Subcutaneous adipose tissue (tissue), 4 donors: ENCODE results near the gene TTC9C. TPM values are rescaled to one million over a fixed set of nuclear protein-coding genes. Genes with fewer than 3 reads are reported as not detected.

ENCODE experiments used
- total RNA-seq, 4 donors: library from RNA; depleted of rRNA; stranded (reverse); fragments of >200 nt; gene quantifications; one replicate each; pipeline ENCODE4 v1.1.0, GENCODE V29; 2016
- TF ChIP-seq, protein P1 (sequence below): fragments of 450-650 bp; IDR thresholded peaks from one replicate; pipeline ENCODE4 v1.5.1; 2016; ENCODE audit warnings: low read depth, mild to moderate bottlenecking, control low read depth, antibody characterized with exemption, moderate library complexity

The TTC9C gene
- total RNA-seq, 4 donors from 2014 or later, result 17.5 to 57.4 (median 20.3) TPM

DNA sequence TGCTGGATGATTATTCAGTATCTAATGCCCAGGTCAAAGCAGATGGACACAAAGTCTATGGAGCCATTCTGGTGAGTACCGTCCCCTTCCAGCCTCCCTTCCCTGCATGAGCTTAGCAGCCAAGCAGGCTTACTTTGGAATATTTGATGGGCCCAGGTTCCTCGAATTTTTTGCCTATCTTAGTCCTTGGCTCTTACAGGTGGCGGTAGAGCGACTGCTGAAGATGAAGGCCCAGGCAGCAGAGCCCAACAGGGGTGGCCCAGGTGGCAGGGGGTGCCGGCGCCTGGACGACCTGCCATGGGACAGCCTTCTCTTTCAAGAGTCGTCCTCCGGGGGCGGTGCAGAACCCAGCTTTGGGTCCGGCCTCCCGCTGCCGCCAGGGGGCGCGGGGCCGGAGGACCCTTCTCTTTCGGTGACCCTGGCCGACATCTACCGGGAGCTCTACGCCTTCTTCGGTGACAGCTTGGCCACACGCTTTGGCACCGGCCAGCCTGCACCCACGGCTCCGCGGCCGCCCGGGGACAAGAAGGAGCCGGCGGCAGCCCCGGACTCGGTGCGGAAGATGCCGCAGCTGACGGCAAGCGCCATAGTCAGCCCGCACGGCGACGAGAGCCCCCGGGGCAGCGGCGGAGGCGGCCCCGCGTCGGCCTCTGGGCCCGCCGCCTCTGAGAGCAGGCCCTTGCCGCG, 58.2 kb downstream of the TTC9C start:
- TF ChIP-seq, protein P1, sequence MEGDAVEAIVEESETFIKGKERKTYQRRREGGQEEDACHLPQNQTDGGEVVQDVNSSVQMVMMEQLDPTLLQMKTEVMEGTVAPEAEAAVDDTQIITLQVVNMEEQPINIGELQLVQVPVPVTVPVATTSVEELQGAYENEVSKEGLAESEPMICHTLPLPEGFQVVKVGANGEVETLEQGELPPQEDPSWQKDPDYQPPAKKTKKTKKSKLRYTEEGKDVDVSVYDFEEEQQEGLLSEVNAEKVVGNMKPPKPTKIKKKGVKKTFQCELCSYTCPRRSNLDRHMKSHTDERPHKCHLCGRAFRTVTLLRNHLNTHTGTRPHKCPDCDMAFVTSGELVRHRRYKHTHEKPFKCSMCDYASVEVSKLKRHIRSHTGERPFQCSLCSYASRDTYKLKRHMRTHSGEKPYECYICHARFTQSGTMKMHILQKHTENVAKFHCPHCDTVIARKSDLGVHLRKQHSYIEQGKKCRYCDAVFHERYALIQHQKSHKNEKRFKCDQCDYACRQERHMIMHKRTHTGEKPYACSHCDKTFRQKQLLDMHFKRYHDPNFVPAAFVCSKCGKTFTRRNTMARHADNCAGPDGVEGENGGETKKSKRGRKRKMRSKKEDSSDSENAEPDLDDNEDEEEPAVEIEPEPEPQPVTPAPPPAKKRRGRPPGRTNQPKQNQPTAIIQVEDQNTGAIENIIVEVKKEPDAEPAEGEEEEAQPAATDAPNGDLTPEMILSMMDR, result no peak

DNA sequence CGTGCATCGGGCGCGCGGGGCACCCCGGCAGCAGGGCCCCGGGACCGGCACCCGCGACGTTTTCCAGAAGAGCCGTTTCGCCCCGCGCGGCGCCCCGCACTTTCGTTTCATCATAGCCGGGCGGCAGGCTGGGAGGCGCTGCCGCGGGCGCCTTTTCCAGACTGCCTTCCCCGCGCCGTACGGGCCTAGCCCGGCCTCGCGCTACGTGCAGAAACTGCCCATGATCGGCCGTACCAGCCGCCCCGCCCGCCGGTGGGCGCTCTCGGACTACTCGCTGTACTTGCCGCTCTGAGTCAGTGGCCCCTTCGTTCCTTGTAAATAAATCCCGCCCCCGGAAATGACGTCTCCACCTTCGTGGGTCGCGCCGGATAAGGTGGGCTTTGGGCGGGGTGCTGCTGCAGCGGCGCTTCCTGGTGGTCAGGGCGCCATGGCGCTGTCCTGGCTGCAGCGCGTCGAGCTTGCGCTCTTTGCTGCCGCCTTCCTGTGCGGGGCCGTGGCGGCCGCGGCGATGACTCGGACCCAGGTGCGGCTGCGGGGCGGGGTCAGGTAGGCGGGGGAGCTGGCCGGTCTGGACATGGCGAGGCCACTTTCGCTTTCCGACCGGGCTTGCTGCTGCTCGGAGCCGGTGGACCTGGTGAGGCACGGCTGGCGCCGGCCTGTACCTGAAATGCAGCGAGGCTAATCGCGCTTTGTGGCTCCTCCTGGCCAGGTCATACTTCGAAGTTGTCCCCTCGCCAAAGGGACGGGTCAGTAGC, 58.9 kb downstream of the TTC9C start, which contains the start of gene TMEM179B:
TMEM179B (plus strand) TSS at position 398 of the 755 bp plus-strand sequence; CDS start at position 428, 30 bp downstream.
- TF ChIP-seq, protein P1, result no peak

Other genes with a start within 250 kb of the TTC9C start
- 1,000 to 10,000 TPM; 1,199 to 1,973 (median 1,368) TPM for gene AHNAK, start 181.7 kb upstream of the TTC9C start, total RNA-seq
- 1,000 to 10,000 TPM in 3 of 4 donors, 100 to 1,000 TPM in 1; 650 to 1,310 (median 1,178) TPM for gene EEF1G, start 154.6 kb upstream of the TTC9C start, total RNA-seq
- 10 to 100 TPM in 1 of 4 donors, 1 to 10 TPM in 3; 3.4 to 13.4 (median 7.9) TPM for gene TUT1, start 137.0 kb upstream of the TTC9C start, total RNA-seq
- 10 to 100 TPM; 50.9 to 87.4 (median 61.6) TPM for gene MTA2, start 126.6 kb upstream of the TTC9C start, total RNA-seq
- 100 to 1,000 TPM in 1 of 4 donors, 10 to 100 TPM in 3; 22.2 to 130 (median 39.7) TPM for gene EML3, start 115.7 kb upstream of the TTC9C start, total RNA-seq
- gene ROM1, start 115.2 kb upstream of the TTC9C start, total RNA-seq, result 10 to 100 TPM in 1 of 4 donors, 1 to 10 TPM in 3; 1.1 to 11.2 (median 5.5) TPM
- gene B3GAT3, start 106.5 kb upstream of the TTC9C start, total RNA-seq, result 10 to 100 TPM; 13.5 to 29.5 (median 24.2) TPM
- 100 to 1,000 TPM in 2 of 4 donors, 10 to 100 TPM in 2; 79.4 to 118 (median 104) TPM for gene GANAB, start 81.9 kb upstream of the TTC9C start, total RNA-seq
- gene INTS5, start 75.2 kb upstream of the TTC9C start, total RNA-seq, result 10 to 100 TPM in 3 of 4 donors, 1 to 10 TPM in 1; 7.7 to 14.3 (median 11.3) TPM
- 10 to 100 TPM; 13.7 to 47.1 (median 35.9) TPM for gene C11orf98, start 63.3 kb upstream of the TTC9C start, total RNA-seq
- gene CSKMT, start 63.2 kb upstream of the TTC9C start, total RNA-seq, result 1 to 10 TPM; 2.4 to 9.6 (median 7.7) TPM
- 10 to 100 TPM in 1 of 4 donors, 1 to 10 TPM in 3; 4.2 to 10.9 (median 8.7) TPM for gene UQCC3, start 56.8 kb upstream of the TTC9C start, total RNA-seq
- 10 to 100 TPM in 1 of 4 donors, 1 to 10 TPM in 3; 3.8 to 10.6 (median 5.5) TPM for gene LBHD1, start 56.2 kb upstream of the TTC9C start, total RNA-seq
- gene UBXN1, start 49.4 kb upstream of the TTC9C start, total RNA-seq, result 100 to 1,000 TPM; 113 to 235 (median 142) TPM
- gene LRRN4CL, start 39.0 kb upstream of the TTC9C start, total RNA-seq, result 10 to 100 TPM; 17.3 to 42.2 (median 32.3) TPM
- gene BSCL2, start 21.1 kb upstream of the TTC9C start, total RNA-seq, result 100 to 1,000 TPM in 1 of 4 donors, 10 to 100 TPM in 3; 44.5 to 106 (median 48.4) TPM
- under 1 TPM in 1 of 4 donors, not detected in 3; 0.88 TPM for gene GNG3, start 20.8 kb upstream of the TTC9C start, total RNA-seq
- 10 to 100 TPM; 21.2 to 35.2 (median 29.3) TPM for gene HNRNPUL2, start 1.0 kb upstream of the TTC9C start, total RNA-seq
- 1 to 10 TPM; 3.9 to 7.7 (median 6.9) TPM for gene ZBTB3, start 25.7 kb downstream of the TTC9C start, total RNA-seq
- 10 to 100 TPM; 46.9 to 75.8 (median 65.3) TPM for gene POLR2G, start 33.1 kb downstream of the TTC9C start, total RNA-seq
- gene TAF6L, start 42.9 kb downstream of the TTC9C start, total RNA-seq, result 10 to 100 TPM; 12.1 to 25.8 (median 15.6) TPM
- gene TMEM179B, start 58.9 kb downstream of the TTC9C start, total RNA-seq, result 10 to 100 TPM; 37.7 to 74.0 (median 49.6) TPM
- 10 to 100 TPM; 14.5 to 22.6 (median 19.3) TPM for gene TMEM223, start 63.5 kb downstream of the TTC9C start, total RNA-seq
- gene NXF1, start 77.0 kb downstream of the TTC9C start, total RNA-seq, result 10 to 100 TPM; 51.2 to 68.8 (median 55.1) TPM
- 10 to 100 TPM; 21.2 to 38.8 (median 29.9) TPM for gene STX5, start 103.6 kb downstream of the TTC9C start, total RNA-seq
- gene TEX54, start 104.4 kb downstream of the TTC9C start, total RNA-seq, result not detected
- gene WDR74, start 111.1 kb downstream of the TTC9C start, total RNA-seq, result 10 to 100 TPM; 23.8 to 41.6 (median 34.5) TPM
- gene SLC3A2, start 152.4 kb downstream of the TTC9C start, total RNA-seq, result 100 to 1,000 TPM; 104 to 163 (median 125) TPM
- gene CHRM1, start 192.9 kb downstream of the TTC9C start, total RNA-seq, result not detected